WI38 (cell line): ENCODE results near the gene HBS1L.

ENCODE experiments used
- H3K4me3 ChIP-seq: 2 replicates; pipeline ENCODE4 v1.5.1; 2011; ENCODE audit warnings: low read depth, mild to moderate bottlenecking, control low read depth, low read length
- TF ChIP-seq, protein P1 (sequence below): IDR thresholded peaks from 2 replicates; pipeline ENCODE4 v1.5.1; 2012; ENCODE audit warnings: low read depth, mild to moderate bottlenecking, control low read depth, low read length

The HBS1L gene

DNA sequence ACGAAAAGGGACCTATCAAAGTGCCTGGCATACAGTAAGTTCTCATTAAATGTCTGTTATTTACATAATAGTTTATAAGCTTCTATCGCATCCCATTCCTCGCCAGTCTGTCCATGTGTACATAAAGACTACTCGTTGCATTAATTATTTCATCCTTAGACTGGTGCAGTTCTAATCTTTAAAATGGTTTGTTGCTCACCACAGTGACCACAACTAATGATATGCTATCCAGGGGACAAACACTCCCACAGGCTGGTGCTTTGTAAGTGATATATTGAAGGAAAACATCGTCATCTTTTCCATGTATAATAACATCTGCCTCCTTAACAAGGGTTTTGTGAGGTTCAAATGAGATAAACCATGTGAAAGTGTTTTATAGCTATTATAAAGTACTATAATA, 39.0 kb upstream of the HBS1L start:
- no peak overlapping the region for H3K4me3 ChIP-seq
- TF ChIP-seq, protein P1, sequence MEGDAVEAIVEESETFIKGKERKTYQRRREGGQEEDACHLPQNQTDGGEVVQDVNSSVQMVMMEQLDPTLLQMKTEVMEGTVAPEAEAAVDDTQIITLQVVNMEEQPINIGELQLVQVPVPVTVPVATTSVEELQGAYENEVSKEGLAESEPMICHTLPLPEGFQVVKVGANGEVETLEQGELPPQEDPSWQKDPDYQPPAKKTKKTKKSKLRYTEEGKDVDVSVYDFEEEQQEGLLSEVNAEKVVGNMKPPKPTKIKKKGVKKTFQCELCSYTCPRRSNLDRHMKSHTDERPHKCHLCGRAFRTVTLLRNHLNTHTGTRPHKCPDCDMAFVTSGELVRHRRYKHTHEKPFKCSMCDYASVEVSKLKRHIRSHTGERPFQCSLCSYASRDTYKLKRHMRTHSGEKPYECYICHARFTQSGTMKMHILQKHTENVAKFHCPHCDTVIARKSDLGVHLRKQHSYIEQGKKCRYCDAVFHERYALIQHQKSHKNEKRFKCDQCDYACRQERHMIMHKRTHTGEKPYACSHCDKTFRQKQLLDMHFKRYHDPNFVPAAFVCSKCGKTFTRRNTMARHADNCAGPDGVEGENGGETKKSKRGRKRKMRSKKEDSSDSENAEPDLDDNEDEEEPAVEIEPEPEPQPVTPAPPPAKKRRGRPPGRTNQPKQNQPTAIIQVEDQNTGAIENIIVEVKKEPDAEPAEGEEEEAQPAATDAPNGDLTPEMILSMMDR = no peak

DNA sequence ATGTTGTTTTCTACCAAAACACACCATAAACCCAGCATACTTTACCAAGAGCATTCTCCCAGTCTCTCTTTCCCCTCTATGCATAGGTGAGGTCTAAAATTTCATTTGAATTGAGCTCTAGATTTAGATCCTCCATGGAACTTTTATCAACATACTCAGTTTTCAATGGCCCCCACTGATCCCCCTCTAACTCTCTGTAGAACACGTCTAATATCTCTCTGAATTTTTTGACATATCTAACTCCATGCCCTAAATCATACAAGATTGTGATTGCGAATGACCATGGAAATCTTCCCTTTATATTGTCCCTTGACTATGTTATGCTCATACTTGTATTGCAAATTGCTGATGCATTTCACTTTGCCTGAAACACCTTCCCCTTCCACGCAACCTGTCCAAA, 38.1 kb upstream of the HBS1L start:
- TF ChIP-seq, protein P1 = no peak
- no peak overlapping the region for H3K4me3 ChIP-seq

DNA sequence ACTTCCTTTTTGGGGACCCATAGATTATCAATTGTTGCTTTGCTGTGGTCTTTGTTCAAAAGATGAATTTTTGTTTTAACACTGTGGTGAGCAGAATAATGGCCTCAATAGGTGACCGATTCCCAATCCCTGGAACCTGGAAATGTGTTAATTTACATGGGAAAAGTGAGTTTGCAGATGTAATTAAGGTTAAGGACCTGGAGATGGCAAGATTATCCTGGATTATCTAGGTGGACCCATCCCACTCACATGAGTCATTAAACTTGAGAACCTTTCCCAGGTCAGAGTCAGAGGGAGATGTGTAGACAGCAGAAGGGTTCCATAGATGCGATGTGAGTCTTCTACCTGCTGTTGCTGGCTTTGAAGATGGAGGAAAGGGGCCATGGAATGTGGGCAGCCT, 36.2 kb upstream of the HBS1L start:
- no peak overlapping the region for H3K4me3 ChIP-seq
- TF ChIP-seq, protein P1 = no peak

DNA sequence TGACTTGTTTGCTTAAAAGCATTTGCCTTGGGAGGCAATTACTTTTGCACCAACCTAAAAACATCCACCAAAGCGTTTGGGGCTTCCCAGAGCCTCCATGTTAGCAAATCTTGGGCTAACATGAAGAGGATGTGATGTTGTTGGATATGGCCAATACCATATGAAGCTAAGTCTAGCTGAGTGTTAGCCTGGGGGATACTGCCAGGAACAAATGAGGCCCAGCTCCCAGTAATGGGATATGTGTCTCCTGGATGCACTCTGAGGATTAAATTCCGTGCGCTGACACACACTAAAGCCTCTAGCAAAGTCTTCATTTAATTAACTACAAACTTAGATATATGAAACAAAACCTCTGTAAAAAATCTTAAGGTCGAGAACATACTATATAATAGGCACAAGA, 35.3 kb upstream of the HBS1L start:
- no peak overlapping the region for H3K4me3 ChIP-seq
- TF ChIP-seq, protein P1 = no peak

DNA sequence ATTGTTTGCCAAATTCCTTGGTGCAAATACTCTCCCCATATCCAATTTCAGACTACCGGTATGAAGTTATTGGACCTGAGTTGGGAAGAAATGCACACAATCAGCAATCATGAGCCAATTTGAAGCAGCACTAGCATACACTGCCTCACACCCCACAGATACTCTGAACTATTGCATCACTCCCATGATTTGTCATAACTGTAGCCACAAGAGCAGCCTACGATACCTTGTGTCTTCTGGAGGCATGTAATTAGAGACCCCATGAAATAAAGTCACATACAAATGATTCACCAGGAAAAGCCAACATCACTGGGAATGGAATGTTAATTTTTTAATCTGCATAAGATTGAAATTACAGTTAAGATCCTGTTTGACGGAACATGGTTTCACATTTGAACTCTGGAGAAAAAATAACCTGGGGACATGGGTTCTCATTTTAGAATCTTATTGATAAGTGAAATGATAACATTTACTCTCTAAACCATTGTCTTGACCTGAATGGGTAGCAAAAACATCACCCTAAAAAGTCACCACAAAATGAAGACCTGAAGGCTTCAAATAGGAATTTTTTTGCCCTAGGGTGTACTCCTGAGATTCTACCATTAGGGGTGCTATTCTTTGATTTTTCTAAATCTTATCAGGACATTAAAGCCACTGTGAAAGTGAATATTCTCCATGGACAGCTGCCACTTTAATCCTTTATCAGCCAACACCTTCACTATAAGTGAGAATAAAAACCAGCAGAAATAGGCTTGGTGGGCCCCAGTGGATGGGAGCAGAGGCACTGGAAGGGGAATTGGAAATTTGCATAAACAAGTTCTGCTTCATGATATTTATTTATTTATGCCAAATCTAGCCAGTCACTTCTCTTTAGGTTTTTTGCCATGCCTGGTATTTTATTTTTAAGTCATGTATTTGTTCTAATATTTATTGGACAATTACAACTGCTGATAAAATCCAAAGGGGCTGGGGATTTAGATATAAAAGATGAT, 34.5 kb upstream of the HBS1L start:
- no peak overlapping the region for H3K4me3 ChIP-seq
- TF ChIP-seq, protein P1 = peak; percentile 34; the same call in 1 of the 2 replicates

DNA sequence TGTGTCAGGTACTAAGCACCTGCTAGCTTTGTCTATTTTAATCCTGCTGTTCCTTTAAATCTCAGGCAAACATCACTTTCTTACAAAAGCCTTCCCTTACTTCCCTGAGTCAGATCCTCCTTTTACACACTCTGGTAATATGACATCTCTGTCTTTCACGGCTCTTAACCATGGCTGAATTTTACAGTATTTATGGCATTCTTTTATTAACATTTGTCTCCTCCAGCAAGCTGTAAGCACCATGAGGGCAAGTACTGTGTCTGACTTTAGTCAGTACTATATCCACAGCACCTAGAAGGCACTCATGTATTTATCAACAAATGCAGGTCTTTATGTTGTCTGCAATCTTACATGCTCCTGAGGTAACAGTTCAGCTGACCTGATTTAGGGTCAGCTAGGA, 33.7 kb upstream of the HBS1L start:
- TF ChIP-seq, protein P1 = no peak
- H3K4me3 ChIP-seq = no peak overlapping the region

DNA sequence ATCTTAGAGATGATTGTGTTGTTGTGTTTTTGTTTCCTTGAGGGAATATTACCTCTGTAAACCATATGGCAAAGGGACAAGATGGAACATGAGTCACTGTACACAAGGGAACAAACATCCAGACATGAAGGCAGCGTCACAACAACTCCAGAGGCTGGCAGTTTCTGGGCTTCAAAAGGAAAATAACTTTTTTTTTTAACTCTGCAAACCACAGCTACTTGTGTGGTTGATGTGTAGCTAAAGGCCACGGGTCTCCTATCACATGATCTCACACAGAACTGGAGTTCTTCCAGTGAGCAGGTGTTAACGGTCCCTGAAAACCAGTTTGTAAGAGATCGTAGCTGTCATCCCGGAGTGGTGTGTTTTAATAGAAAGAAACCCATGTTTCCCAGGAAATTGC, 33.2 kb upstream of the HBS1L start:
- H3K4me3 ChIP-seq = no peak overlapping the region
- TF ChIP-seq, protein P1 = no peak
